HG03575 (cell line): ENCODE measurements around the gene KIF26A.

Source experiments
- ATAC-seq: cut with Tn5 transposase; IDR thresholded peaks from one replicate; pipeline ENCODE4 v1.9.1; 2021; ENCODE audit not compliant: unreplicated experiment, insufficient number of reproducible peaks, low FRiP score; ENCODE audit errors: extremely low read depth

The KIF26A gene

DNA sequence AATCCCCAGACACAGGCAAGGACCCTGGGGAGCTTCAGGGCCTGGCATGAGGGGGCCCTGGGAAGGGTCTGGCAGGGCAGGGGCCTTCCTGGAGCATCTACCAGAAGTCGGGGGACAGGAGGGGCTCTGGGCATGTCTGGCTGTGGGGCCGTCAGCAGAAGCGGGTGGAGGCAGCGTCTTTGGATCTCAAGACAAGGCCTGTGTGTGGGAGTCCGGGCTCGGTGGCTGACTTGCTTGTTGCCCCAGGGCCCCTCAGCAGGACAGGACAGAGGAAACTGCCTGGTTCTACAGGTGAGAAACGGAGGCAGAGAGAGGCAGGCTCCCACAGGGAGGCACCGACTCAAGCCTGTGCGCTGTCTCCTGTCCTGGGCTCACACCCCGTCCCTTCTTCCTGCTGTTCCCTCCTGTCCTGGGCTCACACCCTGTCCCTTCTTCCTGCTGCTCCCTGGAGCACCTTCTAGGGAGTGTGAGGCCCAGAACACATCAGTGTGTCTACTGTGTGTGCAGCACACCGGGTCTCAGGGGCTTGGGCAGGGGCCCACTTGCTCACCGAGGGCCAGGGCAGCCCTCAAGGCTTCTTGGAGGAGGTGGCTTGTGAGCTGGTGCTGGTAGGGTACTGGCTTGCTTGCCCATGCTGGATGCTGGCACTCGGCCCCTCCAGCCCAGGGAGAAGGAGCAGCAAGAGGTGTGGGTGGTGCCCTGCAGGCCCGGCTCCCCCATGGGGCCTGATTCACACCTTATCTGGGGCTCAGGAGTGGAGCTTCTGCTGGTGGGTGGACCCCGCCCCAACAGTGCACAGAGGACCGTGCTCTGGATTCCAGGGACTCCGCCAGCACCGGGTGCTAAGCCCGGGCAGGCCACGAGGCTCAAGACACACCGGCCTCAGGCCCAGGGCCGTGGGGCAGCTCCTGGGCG is 38.0 kb upstream of the KIF26A start:
- no peak for ATAC-seq

DNA sequence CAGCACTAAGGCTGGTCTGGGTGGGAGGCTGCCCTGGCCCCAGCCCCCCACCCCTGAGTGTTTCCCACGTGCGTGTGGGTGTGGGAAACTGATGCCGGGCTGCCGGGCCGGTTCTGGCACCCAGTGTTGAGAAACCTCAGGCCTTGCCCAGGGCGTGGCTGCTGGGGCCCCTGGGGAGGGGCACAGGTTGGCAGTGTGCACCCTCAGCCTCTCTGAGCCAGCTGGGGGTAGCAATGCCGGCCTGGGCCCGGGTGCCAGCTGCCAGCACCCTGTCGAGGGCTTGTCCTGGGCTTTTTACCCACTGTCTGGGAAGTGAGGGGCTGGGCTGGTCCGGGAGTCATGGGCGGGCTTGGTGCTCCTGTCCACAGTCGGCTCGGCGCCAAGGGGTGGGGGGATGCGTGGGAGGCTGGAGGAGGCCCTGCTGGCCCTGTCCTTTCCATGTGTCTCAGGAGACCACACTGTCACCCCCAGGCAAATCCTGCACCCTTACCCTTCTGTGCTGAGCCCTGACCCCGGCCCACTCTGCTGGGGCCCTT is 37.2 kb upstream of the KIF26A start:
- ATAC-seq = no peak

DNA sequence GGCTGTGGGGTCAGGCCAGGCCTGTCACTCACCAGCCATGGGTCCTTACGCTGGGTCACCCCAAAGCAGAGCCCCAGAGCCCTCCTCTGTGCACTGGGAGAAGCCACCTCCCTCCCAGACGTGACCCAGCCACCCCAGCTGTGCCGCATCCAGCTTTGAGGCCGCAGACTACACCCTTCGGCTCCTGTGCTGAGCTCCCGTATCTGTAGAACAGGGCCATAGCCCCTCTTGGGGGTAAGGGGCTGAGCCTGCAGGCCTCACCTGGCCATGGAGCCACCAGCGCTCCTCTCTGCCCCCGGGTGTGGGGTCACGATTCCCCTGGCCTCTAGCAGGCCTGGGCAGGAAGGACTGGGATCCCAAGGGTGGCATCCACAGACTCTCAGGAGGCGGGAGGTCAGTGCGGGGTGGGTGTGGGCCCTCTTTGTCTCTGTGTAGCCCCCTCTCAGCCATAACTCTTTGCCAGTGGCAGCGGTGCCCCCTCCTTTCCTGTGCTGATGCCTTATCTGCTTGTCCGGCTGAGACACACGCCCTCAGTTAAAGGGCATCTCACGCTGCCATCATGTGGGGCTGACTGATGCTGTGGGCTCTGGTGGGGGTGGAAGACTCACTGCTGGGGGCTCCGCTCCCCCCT is 36.6 kb upstream of the KIF26A start:
- no peak for ATAC-seq

DNA sequence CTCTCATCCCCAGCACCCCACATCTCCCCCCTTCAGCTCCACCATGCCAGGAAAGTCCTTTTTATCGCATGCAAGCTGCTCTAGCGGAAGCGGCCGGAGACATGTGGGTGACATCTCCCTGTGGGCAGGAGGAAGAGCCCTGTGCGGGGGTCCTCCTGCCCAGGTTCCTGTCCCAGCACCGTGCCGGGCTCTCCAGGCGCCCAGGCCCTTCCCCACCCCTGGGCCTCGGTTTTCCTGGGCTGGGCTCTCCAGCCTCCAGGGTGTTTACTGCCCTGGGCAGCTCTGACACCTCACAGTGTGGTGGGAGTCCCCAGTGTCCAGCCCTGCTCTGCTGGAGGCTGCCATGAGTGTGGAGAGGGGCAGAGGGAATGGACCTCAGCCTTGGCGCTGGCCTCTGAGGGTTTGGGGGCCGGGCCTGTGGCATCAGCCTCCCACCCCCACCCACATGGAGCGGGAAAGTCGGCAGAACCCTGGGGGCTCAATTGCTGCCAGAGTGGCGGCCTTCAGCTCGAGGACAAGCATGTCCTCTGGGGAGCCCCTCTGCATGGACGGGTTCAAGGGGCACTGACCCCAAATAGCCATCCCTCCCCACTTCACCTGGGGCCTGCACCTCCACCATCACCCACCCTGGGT is 36.0 kb upstream of the KIF26A start:
- no peak for ATAC-seq

DNA sequence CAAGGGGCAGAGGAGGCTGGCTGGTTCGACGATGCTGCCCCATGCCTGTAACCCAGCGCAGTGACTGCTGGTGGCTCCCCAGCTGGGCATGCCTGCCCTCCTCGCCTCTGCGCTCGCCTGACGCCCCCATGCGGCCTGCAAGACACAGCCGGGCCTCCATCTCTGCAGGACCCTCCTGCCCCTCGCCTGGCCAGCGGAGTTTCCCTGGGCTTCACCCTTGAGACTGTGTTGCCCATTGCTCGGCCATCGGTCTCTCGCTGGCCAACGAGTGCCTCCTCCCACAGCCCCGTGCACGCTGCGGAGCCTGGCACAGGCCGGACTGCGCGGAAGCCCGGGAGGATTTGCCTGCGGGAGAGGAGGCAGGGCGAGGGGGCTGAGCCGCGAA is 35.3 kb upstream of the KIF26A start:
- ATAC-seq = no peak

DNA sequence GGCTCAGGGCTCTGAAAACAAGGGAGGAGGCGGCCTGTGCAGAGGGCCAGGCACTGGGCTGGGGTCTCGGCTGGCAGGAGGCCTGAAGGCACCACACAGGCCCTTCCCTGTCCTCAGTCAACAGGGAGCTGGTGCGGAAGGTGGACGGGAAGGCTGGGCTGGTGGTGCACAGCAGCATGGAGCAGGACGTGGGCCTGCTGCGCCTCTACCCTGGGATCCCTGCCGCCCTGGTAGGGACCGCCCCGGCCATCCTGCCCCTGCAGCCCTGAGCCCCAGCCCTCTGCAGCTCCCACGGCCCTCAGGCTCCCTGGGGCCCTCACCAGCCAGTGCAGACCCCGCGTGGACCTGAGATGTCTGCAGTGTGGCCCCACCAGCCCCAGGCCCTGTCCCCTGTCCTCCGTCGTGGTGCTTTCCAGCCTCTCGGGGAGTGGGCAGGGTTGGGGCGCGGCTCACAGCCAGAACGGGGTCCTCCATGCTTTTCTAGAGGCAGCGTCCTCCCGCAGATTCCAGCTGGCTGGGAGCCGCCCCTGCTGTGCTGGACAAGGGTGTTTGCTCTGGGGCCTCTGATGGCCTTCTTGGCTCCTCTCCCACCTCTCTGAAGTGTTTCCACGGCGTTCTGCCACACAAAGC is 34.8 kb upstream of the KIF26A start:
- ATAC-seq = no peak

DNA sequence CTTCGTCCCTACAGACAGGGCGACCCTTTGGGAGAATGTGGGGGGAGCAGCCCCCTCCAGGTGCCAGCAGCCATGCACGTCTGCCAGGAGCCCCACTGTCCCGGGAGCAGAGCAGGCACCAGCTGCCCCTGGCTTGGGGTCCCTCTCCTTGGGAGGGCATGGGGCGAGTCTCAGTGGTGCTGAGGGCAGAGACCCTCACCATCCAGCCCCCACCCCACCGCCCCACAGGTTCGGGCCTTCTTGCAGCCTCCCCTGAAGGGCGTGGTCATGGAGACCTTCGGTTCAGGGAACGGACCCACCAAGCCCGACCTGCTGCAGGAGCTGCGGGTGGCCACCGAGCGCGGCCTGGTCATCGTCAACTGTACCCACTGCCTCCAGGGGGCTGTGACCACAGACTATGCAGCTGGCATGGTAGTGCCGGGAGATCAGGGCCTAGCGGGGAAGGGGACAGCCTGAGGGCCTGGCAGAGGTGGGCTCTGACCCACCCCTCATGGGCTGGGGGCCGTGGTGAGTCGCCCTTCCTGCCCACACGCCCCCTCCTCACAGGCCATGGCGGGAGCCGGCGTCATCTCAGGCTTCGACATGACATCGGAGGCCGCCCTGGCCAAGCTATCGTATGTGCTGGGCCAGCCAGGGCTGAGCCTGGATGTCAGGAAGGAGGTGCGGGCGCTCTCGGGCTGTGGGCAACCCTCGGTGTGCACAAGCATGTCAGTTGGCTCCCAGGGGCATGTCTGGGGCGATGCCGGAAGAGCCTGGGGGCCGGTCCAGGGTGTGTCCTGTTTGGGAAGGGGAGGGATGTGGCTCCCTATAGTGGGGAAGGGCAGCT is 34.1 kb upstream of the KIF26A start:
- no peak for ATAC-seq

DNA sequence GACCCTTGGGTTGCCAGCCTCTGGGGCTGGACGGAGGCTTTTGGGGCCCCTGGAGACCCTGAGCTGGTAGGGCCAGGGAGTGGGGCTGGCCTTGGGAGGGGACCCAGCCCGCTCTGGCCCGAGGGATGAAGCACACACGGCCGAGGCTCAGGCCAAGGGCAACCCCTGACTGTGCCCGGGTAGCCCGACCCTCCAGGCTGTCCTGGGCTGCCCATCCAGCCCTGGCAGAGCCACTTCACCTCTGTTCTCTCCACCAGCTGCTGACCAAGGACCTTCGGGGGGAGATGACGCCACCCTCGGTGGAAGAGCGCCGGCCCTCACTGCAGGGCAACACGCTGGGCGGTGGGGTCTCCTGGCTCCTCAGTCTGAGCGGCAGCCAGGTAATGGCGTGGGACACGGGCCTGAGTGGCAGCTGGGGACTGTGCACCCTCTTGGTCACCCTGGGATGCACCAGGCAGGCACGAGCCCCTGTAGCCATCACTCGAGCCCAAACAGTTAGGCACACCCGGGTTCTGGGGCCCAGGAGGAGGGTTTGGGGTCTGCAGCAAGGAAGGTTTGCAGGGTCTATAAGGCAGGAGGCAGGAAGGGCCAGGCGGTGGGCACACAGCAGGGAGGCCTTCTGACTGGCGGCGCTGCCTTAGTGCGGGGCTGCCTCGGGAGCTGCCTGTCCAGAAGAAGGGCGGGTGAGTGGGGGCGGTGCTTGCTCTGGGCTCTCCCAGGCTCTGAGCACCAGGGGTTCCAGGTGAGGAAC is 33.1 kb upstream of the KIF26A start:
- ATAC-seq = no peak

DNA sequence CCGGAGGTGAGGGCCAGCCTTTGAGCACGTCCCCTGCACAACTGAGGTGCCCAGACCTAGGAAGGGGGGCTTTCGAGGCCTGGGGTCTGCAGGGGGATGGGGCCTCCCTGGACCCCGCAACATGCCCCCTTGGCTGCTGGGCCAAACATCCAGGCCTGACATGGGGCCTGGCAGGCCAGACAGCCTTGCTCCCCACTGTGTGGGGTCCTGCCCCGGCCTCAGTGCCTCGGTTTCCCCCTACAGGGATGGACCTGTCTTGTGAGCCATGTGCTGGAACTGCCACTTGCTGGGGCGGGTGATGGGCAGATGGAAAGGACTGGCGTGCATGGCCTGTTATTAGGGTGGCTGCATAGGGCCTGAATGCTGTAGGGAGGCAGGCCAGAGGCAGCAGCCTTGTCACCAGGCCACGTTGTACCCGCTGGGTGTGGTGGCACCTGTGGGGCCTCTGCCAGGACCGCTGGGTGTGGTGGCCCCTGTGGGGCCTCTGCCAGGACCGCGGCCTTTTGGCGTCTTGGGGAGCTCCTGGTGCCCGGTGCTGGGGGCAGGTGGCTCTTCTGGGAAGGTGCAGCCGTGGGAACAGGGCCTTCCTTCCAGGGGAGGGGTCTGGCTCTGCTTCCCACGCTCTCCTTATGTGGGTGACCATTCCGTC is 32.4 kb upstream of the KIF26A start:
- ATAC-seq = no peak

DNA sequence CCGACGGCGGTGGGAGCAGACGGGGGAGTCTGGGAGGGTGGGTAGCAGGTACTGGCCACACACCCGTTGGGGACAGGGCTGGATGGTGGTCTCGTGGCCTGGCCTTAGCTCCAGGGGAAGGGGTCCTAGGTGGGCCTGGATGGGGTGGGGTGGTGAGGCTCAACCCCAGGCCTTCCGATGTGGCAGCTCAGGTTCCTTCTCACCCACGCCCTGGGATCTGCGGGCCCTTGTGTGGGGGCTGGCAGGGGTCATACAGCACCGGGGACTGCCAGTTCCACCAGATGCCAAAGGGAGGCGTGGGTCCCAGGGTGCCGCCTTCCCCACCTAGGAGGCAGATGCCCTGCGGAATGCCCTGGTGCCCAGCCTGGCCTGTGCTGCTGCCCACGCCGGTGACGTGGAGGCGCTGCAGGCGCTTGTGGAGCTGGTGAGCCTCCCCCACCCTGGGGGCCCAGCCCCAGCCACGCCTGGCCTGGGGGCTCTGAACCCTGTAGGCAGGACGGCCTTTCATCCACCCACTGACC is 31.9 kb upstream of the KIF26A start:
- ATAC-seq = no peak

DNA sequence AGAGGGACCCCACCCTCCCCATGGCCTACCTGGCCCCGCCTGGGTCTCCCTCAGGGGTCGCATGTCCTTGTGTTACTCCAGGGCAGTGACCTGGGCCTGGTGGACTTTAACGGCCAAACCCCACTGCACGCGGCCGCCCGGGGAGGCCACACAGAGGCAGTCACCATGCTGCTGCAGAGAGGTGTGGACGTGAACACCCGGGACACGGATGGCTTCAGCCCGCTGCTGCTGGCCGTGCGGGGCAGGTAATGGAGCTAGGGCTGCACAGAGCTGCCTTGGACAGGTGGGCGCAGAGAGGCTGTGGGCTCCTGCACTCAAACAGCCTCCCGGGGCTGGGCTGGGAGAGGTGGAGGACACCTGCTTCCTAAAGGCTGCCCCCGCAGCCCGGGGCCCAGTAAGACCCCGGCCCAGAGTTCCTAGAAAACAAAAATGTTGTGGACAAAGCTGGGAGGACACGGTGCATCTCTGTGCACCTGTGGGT is 31.2 kb upstream of the KIF26A start:
- ATAC-seq = no peak

DNA sequence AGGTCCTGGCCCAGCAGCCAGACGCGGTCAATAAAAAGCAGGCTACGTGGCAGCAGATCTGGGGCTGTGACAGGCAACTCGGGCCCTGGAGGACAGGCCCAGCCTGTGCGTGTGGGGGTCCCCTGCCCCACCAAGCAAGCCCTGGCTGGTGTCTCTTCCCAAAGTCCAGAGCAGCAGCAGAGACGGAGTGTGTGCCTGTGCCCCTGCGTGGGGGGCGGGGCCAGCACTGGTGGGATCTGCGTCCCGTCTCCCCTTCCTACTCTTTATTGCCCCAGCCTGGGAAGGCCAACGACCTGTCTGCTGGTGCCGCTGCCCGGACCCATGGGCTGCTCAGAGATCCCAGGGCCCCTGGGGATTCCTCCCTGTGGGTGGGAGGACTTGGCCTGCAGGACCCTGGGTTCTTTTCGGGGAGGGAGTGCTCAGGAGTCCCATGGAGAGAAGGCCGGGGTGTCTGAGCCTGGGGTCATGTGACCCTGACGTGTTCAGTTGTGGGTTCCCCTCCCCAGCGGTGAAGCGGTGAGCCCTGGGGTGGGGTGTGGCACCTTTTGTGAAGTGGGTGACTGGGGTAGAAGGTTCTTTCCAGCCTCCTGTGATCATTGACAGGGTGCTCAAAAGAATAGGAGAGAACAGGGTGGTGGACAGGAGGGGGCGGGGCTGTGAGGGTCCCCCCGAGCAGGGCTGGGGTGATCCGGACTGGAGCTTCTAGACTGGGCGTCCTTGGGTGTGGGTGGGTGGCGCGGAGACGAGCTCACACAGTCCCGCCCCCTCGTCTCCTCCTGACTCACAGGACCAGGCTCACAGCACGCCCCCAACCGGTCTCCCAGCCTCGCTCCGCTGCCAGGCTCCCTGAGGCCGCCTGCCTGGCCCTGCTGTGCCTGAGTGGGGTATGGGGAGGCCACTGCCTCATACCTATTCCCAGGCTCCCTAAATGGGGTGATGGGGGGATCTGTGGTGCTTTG is 30.5 kb upstream of the KIF26A start:
- no peak for ATAC-seq

DNA sequence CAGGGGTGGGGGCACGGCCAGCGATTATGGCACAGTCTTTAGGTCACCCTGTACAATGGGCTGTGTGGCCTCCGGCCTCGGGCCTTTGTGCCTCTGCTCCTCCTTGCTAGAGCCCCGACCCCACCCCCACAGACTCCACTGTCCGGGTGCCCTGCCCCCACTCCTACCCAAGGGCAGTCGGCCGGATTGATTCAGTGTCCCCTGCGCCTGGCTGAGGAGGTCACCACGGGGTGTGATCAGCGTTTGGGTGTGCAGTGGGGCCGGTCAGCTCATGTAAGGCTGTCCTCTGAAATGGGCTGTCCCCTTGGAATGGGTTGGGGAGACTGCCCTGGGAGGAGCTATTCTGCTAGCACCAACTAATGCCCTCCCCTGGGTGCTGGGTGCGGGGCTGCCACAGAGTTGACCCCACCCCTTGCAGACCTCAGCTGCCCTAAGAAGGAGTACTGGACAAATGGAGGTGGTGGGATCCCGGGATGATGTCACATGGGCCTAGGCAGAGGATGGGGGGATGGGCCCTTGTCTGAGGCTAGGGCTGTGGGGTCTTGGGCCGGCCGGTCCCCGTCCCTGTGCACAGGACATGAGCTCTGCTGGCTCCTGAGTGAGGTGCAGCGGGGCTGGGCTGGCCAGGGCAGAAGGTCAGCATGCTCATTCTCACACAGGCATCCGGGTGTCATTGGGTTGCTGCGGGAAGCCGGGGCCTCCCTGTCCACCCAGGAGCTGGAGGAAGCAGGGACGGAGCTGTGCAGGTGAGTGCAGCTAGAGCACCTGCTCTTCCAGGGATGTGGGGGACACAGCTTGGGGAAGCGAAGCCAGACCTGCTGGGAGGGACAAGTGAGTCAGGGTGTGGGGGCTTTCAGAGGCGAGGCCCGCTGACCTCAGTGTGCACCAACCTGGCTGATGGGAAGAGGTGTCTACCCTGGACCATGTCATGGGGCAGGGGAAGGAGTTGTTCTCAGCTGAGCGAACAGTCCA is 29.5 kb upstream of the KIF26A start:
- no peak for ATAC-seq

DNA sequence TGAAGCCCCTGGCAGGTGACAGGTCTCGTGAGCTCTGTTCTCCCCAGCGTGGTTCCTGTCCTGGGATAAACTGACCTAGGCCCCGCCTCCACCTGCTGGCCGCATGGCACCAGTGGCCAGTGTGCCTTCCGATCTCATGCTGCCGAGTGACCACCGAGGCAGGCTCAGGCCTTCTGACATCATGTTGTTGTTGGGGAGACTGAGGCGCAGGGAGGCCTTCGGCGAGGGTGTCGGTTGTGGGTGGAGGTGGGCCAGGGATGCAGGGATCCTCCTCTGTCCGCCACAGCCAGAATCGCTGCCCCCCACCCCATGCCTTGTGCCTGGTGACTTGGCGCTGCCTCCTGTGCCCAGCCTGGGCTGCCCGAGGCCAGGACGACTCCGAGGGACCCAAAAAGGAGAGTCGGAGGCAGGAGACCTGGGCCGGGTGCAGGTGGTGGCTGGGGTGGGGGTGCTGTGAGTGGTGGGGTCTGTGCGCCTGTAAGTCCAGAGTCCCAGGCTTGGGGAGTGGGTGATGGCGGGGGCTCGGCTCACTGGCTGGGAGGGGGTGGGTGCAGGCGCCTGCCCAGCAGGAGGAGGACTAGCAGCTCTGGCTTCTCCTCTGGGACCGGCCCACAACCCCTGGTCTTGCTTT is 28.5 kb upstream of the KIF26A start:
- ATAC-seq = no peak
